ENCODE results near the gene NME7.

DNA sequence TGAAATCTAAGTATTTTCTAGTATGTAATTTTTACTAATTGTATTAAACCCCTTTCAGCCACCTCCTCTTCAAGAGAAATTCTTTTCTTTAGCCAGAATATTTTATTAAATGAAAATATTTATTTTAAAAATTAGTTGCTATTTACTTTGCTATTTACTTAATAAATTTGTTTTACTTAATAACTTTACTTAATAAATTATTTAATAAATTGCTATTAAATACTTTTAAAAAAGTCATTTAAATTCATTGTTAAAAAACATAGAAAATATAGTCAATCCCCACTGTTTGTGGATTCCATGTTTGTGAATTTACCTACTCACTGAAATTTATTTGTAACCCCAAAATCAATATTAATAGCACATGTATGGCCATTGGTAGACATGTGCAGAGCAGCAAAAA lies 155.5 kb downstream of the NME7 start:
- TF ChIP-seq, protein P1, sequence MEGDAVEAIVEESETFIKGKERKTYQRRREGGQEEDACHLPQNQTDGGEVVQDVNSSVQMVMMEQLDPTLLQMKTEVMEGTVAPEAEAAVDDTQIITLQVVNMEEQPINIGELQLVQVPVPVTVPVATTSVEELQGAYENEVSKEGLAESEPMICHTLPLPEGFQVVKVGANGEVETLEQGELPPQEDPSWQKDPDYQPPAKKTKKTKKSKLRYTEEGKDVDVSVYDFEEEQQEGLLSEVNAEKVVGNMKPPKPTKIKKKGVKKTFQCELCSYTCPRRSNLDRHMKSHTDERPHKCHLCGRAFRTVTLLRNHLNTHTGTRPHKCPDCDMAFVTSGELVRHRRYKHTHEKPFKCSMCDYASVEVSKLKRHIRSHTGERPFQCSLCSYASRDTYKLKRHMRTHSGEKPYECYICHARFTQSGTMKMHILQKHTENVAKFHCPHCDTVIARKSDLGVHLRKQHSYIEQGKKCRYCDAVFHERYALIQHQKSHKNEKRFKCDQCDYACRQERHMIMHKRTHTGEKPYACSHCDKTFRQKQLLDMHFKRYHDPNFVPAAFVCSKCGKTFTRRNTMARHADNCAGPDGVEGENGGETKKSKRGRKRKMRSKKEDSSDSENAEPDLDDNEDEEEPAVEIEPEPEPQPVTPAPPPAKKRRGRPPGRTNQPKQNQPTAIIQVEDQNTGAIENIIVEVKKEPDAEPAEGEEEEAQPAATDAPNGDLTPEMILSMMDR (IDR thresholded peaks at IDR 0.05; ENCODE audit: low read depth, low read length), result no peak
- no peak for TF ChIP-seq EZH2phosphoT487 (IDR thresholded peaks at IDR 0.05; ENCODE audit: low read depth)

All from OCI-LY3 (cell line).